HG03064 (cell line): ENCODE measurements around the gene RBM20.

Experiments used
- ATAC-seq: cut with Tn5 transposase; IDR thresholded peaks from one replicate; pipeline ENCODE4 v1.9.1; 2021; ENCODE audit warnings: low read depth; ENCODE audit not compliant: unreplicated experiment

The RBM20 gene

GRCh38 chr10:110861930-110862649 lies 218.0 kb downstream of the RBM20 start:
- ATAC-seq: no peak

- ATAC-seq: no peak
Observed at GRCh38 chr10:110862961-110863360, 218.8 kb downstream of the RBM20 start.

GRCh38 chr10:110863361-110863760 lies 219.2 kb downstream of the RBM20 start:
- ATAC-seq: no peak

GRCh38 chr10:110863956-110864355 lies 219.8 kb downstream of the RBM20 start:
- no peak for ATAC-seq

DNA sequence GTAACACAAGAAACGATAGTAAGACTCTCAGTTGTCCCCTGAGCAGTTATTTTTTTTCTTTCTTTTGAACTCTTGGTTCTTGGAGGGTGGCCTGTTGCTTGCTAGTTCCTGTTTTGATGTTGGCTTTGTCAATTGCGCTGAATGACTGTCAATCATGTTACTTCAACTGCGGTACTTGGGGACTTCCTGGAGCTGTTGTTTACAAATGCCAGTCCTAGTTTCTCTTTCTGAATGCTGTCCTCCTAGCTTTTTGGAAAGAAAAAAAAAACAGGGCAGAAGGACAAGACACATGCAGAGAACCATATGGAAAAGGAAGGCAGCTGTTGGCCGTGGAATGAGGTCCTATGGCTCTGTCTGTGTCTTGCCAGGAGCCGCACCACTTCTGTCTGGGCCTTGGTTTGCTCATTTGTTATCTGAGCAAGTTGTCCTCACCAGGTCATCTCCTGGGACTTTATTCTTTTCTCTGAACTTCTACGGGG lies 220.6 kb downstream of the RBM20 start:
- peak; percentile 47 for ATAC-seq

- no peak for ATAC-seq
Observed at GRCh38 chr10:110865186-110865808, 221.2 kb downstream of the RBM20 start.

- ATAC-seq: no peak
Observed at GRCh38 chr10:110865809-110866482, 221.8 kb downstream of the RBM20 start.

- peak; percentile 24 for ATAC-seq
Observed at GRCh38 chr10:110867011-110867806, 223.1 kb downstream of the RBM20 start.

DNA sequence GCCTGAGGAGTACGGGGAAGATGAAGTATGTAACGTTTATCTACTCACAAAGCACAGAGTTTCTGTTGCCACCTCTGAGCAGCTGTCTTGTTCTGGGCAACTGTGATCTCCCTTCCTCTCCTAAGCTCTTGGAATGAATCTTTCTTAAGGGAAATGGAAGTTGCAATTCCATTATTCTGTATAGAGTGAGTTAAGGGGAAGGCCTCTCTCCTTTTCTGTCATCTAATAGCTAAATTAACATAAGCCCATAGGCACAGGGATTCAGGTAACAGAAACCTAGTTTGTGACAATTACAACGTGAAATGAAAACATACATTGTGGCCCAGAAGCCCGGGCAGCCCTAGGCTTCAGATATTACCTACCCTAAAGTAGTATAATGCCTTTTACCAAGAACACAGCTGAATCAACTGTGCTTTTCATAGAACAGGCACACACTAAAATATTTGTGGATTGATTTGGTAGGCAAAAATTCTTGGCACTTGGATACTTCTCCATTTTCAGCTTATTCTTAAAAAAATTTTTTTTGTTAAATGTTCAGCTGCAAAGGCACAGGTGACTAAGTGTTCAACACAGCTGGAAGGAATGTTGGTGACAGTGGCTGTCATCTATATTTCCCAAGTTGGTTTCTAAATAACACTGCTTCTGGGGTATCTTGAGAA lies 223.8 kb downstream of the RBM20 start:
- no peak for ATAC-seq

GRCh38 chr10:110868981-110869380 lies 224.8 kb downstream of the RBM20 start:
- no peak for ATAC-seq

- no peak for ATAC-seq
Observed at GRCh38 chr10:110870823-110871297, 226.7 kb downstream of the RBM20 start.

GRCh38 chr10:110871298-110872084 lies 227.4 kb downstream of the RBM20 start, which contains the start of gene PDCD4:
Gene PDCD4 (plus strand): TSS chr10:110871928. CDS start chr10:110876028, 4,100 bp downstream.
- ATAC-seq: peak; percentile 70

GRCh38 chr10:110872145-110872983 lies 228.2 kb downstream of the RBM20 start:
- peak; percentile 50 for ATAC-seq

- no peak for ATAC-seq
Observed at GRCh38 chr10:110872984-110873923, 229.1 kb downstream of the RBM20 start.

GRCh38 chr10:110873951-110874350 lies 229.8 kb downstream of the RBM20 start:
- no peak for ATAC-seq

GRCh38 chr10:110876000-110876399 lies 231.9 kb downstream of the RBM20 start:
- ATAC-seq: no peak

DNA sequence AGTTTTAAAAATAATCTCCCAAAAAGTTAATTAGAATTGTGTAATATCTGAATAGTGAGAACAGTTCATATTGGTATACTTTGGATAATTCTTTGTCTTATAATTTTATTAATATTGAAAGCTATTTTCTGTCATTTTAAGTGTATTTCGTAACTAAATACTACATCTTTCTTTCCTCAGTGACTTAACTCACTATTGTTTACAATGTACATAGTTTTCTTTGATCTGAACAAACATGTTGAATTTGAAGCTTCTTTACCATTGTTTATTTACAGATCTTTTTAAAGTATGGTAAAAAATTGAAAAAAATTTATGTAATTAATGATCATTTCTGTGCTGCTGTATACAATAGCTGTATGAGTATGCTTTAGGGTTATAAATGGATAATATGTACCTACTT lies 232.7 kb downstream of the RBM20 start:
- no peak for ATAC-seq
